HT1080 (cell line): ENCODE results near the gene AKAP5. TPM values are rescaled to one million over a fixed set of nuclear protein-coding genes. Genes with fewer than 3 reads are reported as not detected.

Experiments used
- total RNA-seq: library from RNA; depleted of rRNA; stranded (reverse); fragments of >200 nt; shearing (Covaris generic); gene quantifications from 2 replicates; pipeline ENCODE4 v1.2.3, GENCODE V29; 2014; rRNA removed

Gene AKAP5
- total RNA-seq, 1 experiment from 2014 or later = 1.1 TPM

Other genes starting within 250 kb of the AKAP5 start
- gene ESR2, start 171.1 kb upstream of the AKAP5 start, total RNA-seq = 0.10 TPM in 1 of 2 replicates, not detected in the other
- gene MTHFD1, start 77.1 kb upstream of the AKAP5 start, total RNA-seq = 61.7 and 74.4 TPM in 2 replicates
- gene ZBTB25, start 38.3 kb downstream of the AKAP5 start, total RNA-seq = 3.6 and 6.0 TPM in 2 replicates
- 19.7 and 21.3 TPM in 2 replicates for gene ZBTB1, start 39.3 kb downstream of the AKAP5 start, total RNA-seq
- 3.0 and 3.6 TPM in 2 replicates for gene HSPA2, start 75.2 kb downstream of the AKAP5 start, total RNA-seq
- gene PPP1R36, start 84.5 kb downstream of the AKAP5 start, total RNA-seq = 0.11 TPM in 1 of 2 replicates, not detected in the other
- 23.5 and 27.9 TPM in 2 replicates for gene PLEKHG3, start 238.9 kb downstream of the AKAP5 start, total RNA-seq